HepG2 (cell line): ENCODE measurements around the gene AKIRIN1.
"Not testable (repeated sequence)": the region's sequence is repeated elsewhere in the genome, so short reads cannot be mapped to it uniquely, and the experiment has no call there.

Experiments used
- HNRNPUL1 ChIP-seq: fragments of 200-400 bp; formaldehyde crosslinking; IDR thresholded peaks from 2 replicates; pipeline ENCODE4 v1.6.1; 2017; ENCODE audit warnings: low read depth, mild to moderate bottlenecking, low read length, moderate library complexity
- SIN3B ChIP-seq: fragments of 150-350 bp; IDR thresholded peaks from 2 replicates; pipeline ENCODE4 v1.6.1; 2014; ENCODE audit warnings: low read length
- THRA ChIP-seq: sonication (generic); formaldehyde crosslinking; IDR thresholded peaks from 2 replicates; pipeline ENCODE4 v1.4.0; 2020; ENCODE audit warnings: missing genetic modification reagents, borderline replicate concordance
- WIZ ChIP-seq: sonication (generic); formaldehyde crosslinking; IDR thresholded peaks from 2 replicates; pipeline ENCODE4 v1.5.1; 2020; ENCODE audit warnings: mild to moderate bottlenecking, missing genetic modification reagents
- YY1 ChIP-seq: IDR thresholded peaks from 2 replicates; pipeline ENCODE4 v1.6.1; 2011; ENCODE audit warnings: low read length, low read depth, moderate library complexity, mild to moderate bottlenecking; ENCODE audit not compliant: insufficient read depth, insufficient replicate concordance
- ZBTB4 ChIP-seq: sonication (generic); formaldehyde crosslinking; IDR thresholded peaks from 2 replicates; pipeline ENCODE4 v1.4.0; 2020; ENCODE audit warnings: missing genetic modification reagents, mild to moderate bottlenecking, borderline replicate concordance
- ZBTB7A ChIP-seq: sonication (generic); formaldehyde crosslinking; IDR thresholded peaks from 2 replicates; pipeline ENCODE4 v1.8.0; 2022; ENCODE audit warnings: mild to moderate bottlenecking, missing genetic modification reagents
- ZNF609 ChIP-seq: sonication (generic); formaldehyde crosslinking; IDR thresholded peaks from 2 replicates; pipeline ENCODE4 v1.4.0; 2020; ENCODE audit warnings: mild to moderate bottlenecking, missing genetic modification reagents, borderline replicate concordance

- TF ChIP-seq ZBTB7A (CRISPR knock-in tag); THRA (CRISPR knock-in tag); YY1; ZNF609 (CRISPR knock-in tag); ZBTB4; SIN3B; WIZ (CRISPR knock-in tag); HNRNPUL1: not testable (repeated sequence)
These were observed 11.7 kb upstream of the AKIRIN1 start for GRCh38 chr1:38979380-38979779.
